GM19455 (cell line): Measurements from ENCODE around the gene CTDSPL2.
A peak's percentile ranks its signal among the peaks of the same experiment; 100 is the strongest.
"Not testable (repeated sequence)": the region's sequence is repeated elsewhere in the genome, so short reads cannot be mapped to it uniquely, and the experiment has no call there.

Experiments used
- ATAC-seq: cut with Tn5 transposase; IDR thresholded peaks from one replicate; pipeline ENCODE4 v1.9.1; 2021; ENCODE audit not compliant: unreplicated experiment

The CTDSPL2 gene

GRCh38 chr15:44482090-44482489, 54.7 kb downstream of the CTDSPL2 start:
- ATAC-seq: no peak

- ATAC-seq: no peak
Observed at GRCh38 chr15:44485880-44486279, 58.5 kb downstream of the CTDSPL2 start.

GRCh38 chr15:44489464-44489863, 62.0 kb downstream of the CTDSPL2 start:
- no peak for ATAC-seq

- no peak for ATAC-seq
Observed at GRCh38 chr15:44490622-44491021, 63.2 kb downstream of the CTDSPL2 start.

GRCh38 chr15:44492040-44492439, 64.6 kb downstream of the CTDSPL2 start:
- no peak for ATAC-seq

- ATAC-seq: no peak
Observed at GRCh38 chr15:44492672-44493071, 65.2 kb downstream of the CTDSPL2 start.

GRCh38 chr15:44495562-44495961, 68.1 kb downstream of the CTDSPL2 start:
- ATAC-seq: no peak

- ATAC-seq: no peak
Observed at GRCh38 chr15:44500555-44500954, 73.1 kb downstream of the CTDSPL2 start.

- no peak for ATAC-seq
Observed at GRCh38 chr15:44501768-44502366, 74.4 kb downstream of the CTDSPL2 start.

GRCh38 chr15:44516436-44516835, 89.0 kb downstream of the CTDSPL2 start:
- ATAC-seq: no peak

- no peak for ATAC-seq
Observed at GRCh38 chr15:44519537-44519936, 92.1 kb downstream of the CTDSPL2 start.

GRCh38 chr15:44525018-44525417, 97.6 kb downstream of the CTDSPL2 start:
- no peak for ATAC-seq

- no peak for ATAC-seq
Observed at GRCh38 chr15:44527241-44527640, 99.8 kb downstream of the CTDSPL2 start.

- no peak for ATAC-seq
Observed at GRCh38 chr15:44529864-44530604, 102.6 kb downstream of the CTDSPL2 start.

- ATAC-seq: no peak
Observed at GRCh38 chr15:44530653-44531052, 103.2 kb downstream of the CTDSPL2 start.

- ATAC-seq: not testable (repeated sequence)
Observed at GRCh38 chr15:44532275-44532674, 104.8 kb downstream of the CTDSPL2 start.

- ATAC-seq: no peak
Observed at GRCh38 chr15:44532689-44533088, 105.3 kb downstream of the CTDSPL2 start.

GRCh38 chr15:44535092-44535491, 107.7 kb downstream of the CTDSPL2 start:
- no peak for ATAC-seq

- no peak for ATAC-seq
Observed at GRCh38 chr15:44535523-44536301, 108.3 kb downstream of the CTDSPL2 start.

GRCh38 chr15:44536302-44536961, 109.0 kb downstream of the CTDSPL2 start:
- ATAC-seq: peak; percentile 60

- peak; percentile 71 for ATAC-seq
Observed at GRCh38 chr15:44536962-44537734, 109.7 kb downstream of the CTDSPL2 start, which contains the start of gene EIF3J. TSS of gene EIF3J (plus strand) at chr15:44537147. CDS start at chr15:44537195, 48 bp downstream.
